Stimulated activated CD8-positive, alpha-beta memory T cell treated with anti-CD3 and anti-CD28 coated beads, Interleukin-12 subunit alpha, Interleukin-12 subunit beta, amount 100 ng/mL, for 24 hours (primary cell): Measurements from ENCODE around the gene NEK4.
"Not testable (repeated sequence)": the region's sequence is repeated elsewhere in the genome, so short reads cannot be mapped to it uniquely, and the experiment has no call there.

ENCODE experiments used
- DNase-seq: peaks from one replicate; pipeline ENCODE4 v3.0.0-alpha.2; 2020; ENCODE audit errors: extremely low read depth

The NEK4 gene

GRCh38 chr3:52731590-52731989 is 39.1 kb downstream of the NEK4 start:
- no peak for DNase-seq

- no peak for DNase-seq
These were observed 40.1 kb downstream of the NEK4 start for GRCh38 chr3:52730681-52731080.

- DNase-seq: not testable (repeated sequence)
These were observed 42.0 kb downstream of the NEK4 start for GRCh38 chr3:52728753-52729152.

GRCh38 chr3:52724511-52724910 is 46.2 kb downstream of the NEK4 start:
- no peak for DNase-seq

- DNase-seq: no peak
These were observed 46.8 kb downstream of the NEK4 start for GRCh38 chr3:52723935-52724334.

GRCh38 chr3:52722491-52722890 is 48.2 kb downstream of the NEK4 start:
- no peak for DNase-seq

- no peak for DNase-seq
These were observed 49.1 kb downstream of the NEK4 start for GRCh38 chr3:52721730-52722008.

- DNase-seq: no peak
These were observed 49.6 kb downstream of the NEK4 start for GRCh38 chr3:52721002-52721729.

GRCh38 chr3:52719618-52720017 is 51.1 kb downstream of the NEK4 start:
- no peak for DNase-seq

GRCh38 chr3:52715714-52716305 is 54.9 kb downstream of the NEK4 start:
- DNase-seq: no peak

- no peak for DNase-seq
These were observed 56.1 kb downstream of the NEK4 start for GRCh38 chr3:52714335-52715302.

- no peak for DNase-seq
These were observed 58.2 kb downstream of the NEK4 start for GRCh38 chr3:52712291-52713212.

- no peak for DNase-seq
These were observed 60.2 kb downstream of the NEK4 start for GRCh38 chr3:52710512-52710911.

GRCh38 chr3:52707585-52707984 is 63.2 kb downstream of the NEK4 start:
- no peak for DNase-seq

- peak; percentile 70 for DNase-seq
These were observed 64.8 kb downstream of the NEK4 start, which contains the start of the genes GLT8D1 and SPCS1 for GRCh38 chr3:52705688-52706686. GLT8D1 (minus strand) TSS chr3:52705791; CDS start chr3:52700460, 5,331 bp downstream. SPCS1 (plus strand) TSS chr3:52706106; CDS start chr3:52706247, 141 bp downstream.

- no peak for DNase-seq
These were observed 65.4 kb downstream of the NEK4 start for GRCh38 chr3:52705438-52705687.

- no peak for DNase-seq
These were observed 65.9 kb downstream of the NEK4 start for GRCh38 chr3:52704611-52705437.

GRCh38 chr3:52703341-52703740 is 67.4 kb downstream of the NEK4 start:
- no peak for DNase-seq

- DNase-seq: no peak
These were observed 73.1 kb downstream of the NEK4 start for GRCh38 chr3:52697632-52697965.
